HepG2 (cell line): ENCODE data around the gene ZNF281. TPM values are rescaled to one million over a fixed set of nuclear protein-coding genes. Genes with fewer than 3 reads are reported as not detected.

ENCODE experiments used
- ATAC-seq: fragments of 200-7000 bp; cut with Tn5 transposase; 3 replicates; pipeline ENCODE4 v1.9.1; 2020; ENCODE audit warnings: mild to moderate bottlenecking, moderate library complexity
- BruUV-seq: library from RNA; stranded (reverse); fragments of 400-500 nt; replicated peaks from 2 replicates; lab custom pipeline; 2021; lab: Mats Ljungman, UMichigan
- CTCF ChIA-PET: fragments of 300-600 bp; formaldehyde crosslinking; extraction: SDS; loops from one replicate; lab custom pipeline; 2021; ENCODE audit warnings: low total read pairs, inconsistent platforms, low intra/inter-chr PET ratio; lab: Yijun Ruan, JAX
- POLR2A ChIA-PET: fragments of 350-600 bp; sonication (Branson Sonifier 250); formaldehyde crosslinking; loops from one replicate; lab custom pipeline; 2020; ENCODE audit warnings: antibody characterized with exemption, inconsistent platforms; lab: Yijun Ruan, JAX
- DNase-seq: peaks from one replicate; pipeline ENCODE4 v3.0.0-alpha.2; 2015; ENCODE audit warnings: low spot score
- FAIRE-seq: peaks from 3 replicates; lab custom pipeline; 2011; peaks lifted over from hg19 to GRCh38; lab: Jason Lieb, UNC
- H2AFZ ChIP-seq: one replicate; pipeline ENCODE4 v1.6.1; 2011; ENCODE audit warnings: low read length, inconsistent platforms
- H3K27ac ChIP-seq: fragments of 300-600 bp; 3 replicates; pipeline ENCODE4 v1.8.0; 2011; ENCODE audit warnings: mixed run types, mild to moderate bottlenecking, mixed read lengths, low read length, inconsistent platforms; ENCODE audit not compliant: insufficient read depth; ENCODE audit errors: extremely low read length
- H3K27me3 ChIP-seq, 2 experiments: fragments of 200-600 bp in 1 of 2; 2 replicates in 1 of 2; 3 replicates in 1 of 2; pipeline versions ENCODE4 v1.6.0 to v1.8.0; 2011; ENCODE audit warnings: low read length in 2 of 2, mild to moderate bottlenecking in 2 of 2, moderate library complexity in 2 of 2, inconsistent platforms in 1 of 2; ENCODE audit not compliant: insufficient read depth in 2 of 2, control insufficient read depth in 1 of 2
- H3K36me3 ChIP-seq, 2 experiments: fragments of 200-600 bp in 1 of 2; replicated peaks in 1 of 2; 2 replicates in 1 of 2; 3 replicates in 1 of 2; pipeline versions ENCODE4 v1.5.1 to v1.8.0; 2011; ENCODE audit warnings: low read length in 2 of 2, inconsistent platforms in 1 of 2; ENCODE audit not compliant: insufficient read depth in 2 of 2, control insufficient read depth in 1 of 2
- H3K4me1 ChIP-seq: 2 replicates; pipeline ENCODE4 v1.5.1; 2012; ENCODE audit warnings: low read length, inconsistent platforms; ENCODE audit not compliant: insufficient read depth
- H3K4me2 ChIP-seq: 2 replicates; pipeline ENCODE4 v1.6.0; 2011; ENCODE audit warnings: low read depth, low read length, inconsistent platforms
- H3K4me3 ChIP-seq, 3 experiments: fragments of 200-600 bp in 1 of 3; sonication (generic), shearing (Covaris generic) in 1 of 3; replicated peaks in 1 of 3; 2 replicates each; pipeline ENCODE4 v1.5.1; 2011 to 2016; ENCODE audit warnings: low read length in 3 of 3, inconsistent platforms in 2 of 3, low read depth in 2 of 3, mild to moderate bottlenecking in 2 of 3, control low read depth in 1 of 3, mixed read lengths in 1 of 3; ENCODE audit not compliant: insufficient read depth in 1 of 3
- H3K79me2 ChIP-seq: one replicate; pipeline ENCODE4 v1.6.1; 2011; ENCODE audit warnings: low read length, inconsistent platforms; ENCODE audit not compliant: insufficient read depth
- H3K9ac ChIP-seq: 2 replicates; pipeline ENCODE4 v1.6.0; 2011; ENCODE audit warnings: mild to moderate bottlenecking, low read depth, low read length, inconsistent platforms; ENCODE audit not compliant: insufficient read depth
- H3K9me3 ChIP-seq: 2 replicates; pipeline ENCODE4 v1.5.1; 2012; ENCODE audit warnings: mild to moderate bottlenecking, low read length
- H4K20me1 ChIP-seq: 2 replicates; pipeline ENCODE4 v1.6.0; 2011; ENCODE audit warnings: inconsistent platforms, mild to moderate bottlenecking, low read length, moderate library complexity; ENCODE audit not compliant: insufficient read depth
- AHDC1 ChIP-seq: sonication (generic); formaldehyde crosslinking; IDR thresholded peaks from 2 replicates; pipeline ENCODE4 v1.5.1; 2020; ENCODE audit warnings: mild to moderate bottlenecking, missing genetic modification reagents, borderline replicate concordance
- ASH2L ChIP-seq: fragments of 300-600, 200-600 bp; sonication (generic); IDR thresholded peaks from 2 replicates; pipeline ENCODE4 v1.7.0; 2017; ENCODE audit warnings: low read depth, mild to moderate bottlenecking, moderate library complexity, mixed read lengths, low read length; ENCODE audit not compliant: insufficient read length
- CEBPG ChIP-seq: IDR thresholded peaks from 2 replicates; pipeline ENCODE4 v1.6.1; 2016
- DNMT1 ChIP-seq: sonication (generic); formaldehyde crosslinking; IDR thresholded peaks from 2 replicates; pipeline ENCODE4 v1.5.1; 2020; ENCODE audit warnings: mild to moderate bottlenecking, missing genetic modification reagents
- DNMT3B ChIP-seq: conservative IDR thresholded peaks from 2 replicates; pipeline ENCODE4 v1.6.1; 2016; ENCODE audit warnings: missing biosample characterization, control low read depth
- DR1 ChIP-seq: sonication (generic); formaldehyde crosslinking; IDR thresholded peaks from 2 replicates; pipeline ENCODE4 v1.8.0; 2021; ENCODE audit warnings: mild to moderate bottlenecking, missing genetic modification reagents, inconsistent platforms
- FOXO1 ChIP-seq: sonication (generic); formaldehyde crosslinking; IDR thresholded peaks from 2 replicates; pipeline ENCODE4 v1.4.0; 2020; ENCODE audit warnings: missing genetic modification reagents
- SPEN ChIP-seq: sonication (generic); formaldehyde crosslinking; IDR thresholded peaks from 2 replicates; pipeline ENCODE4 v1.5.1; 2020; ENCODE audit warnings: low read depth, mild to moderate bottlenecking, missing genetic modification reagents
- SSRP1 ChIP-seq: IDR thresholded peaks from 2 replicates; pipeline ENCODE4 v1.6.1; 2016; ENCODE audit warnings: control low read depth
- XRCC5 ChIP-seq: fragments of 200-400 bp; formaldehyde crosslinking; optimal IDR thresholded peaks from 2 replicates; pipeline ENCODE3; 2017; ENCODE audit warnings: mild to moderate bottlenecking, low read length
- ZC3H13 ChIP-seq: sonication (generic); formaldehyde crosslinking; IDR thresholded peaks from 2 replicates; pipeline ENCODE4 v1.8.1; 2023; ENCODE audit warnings: mild to moderate bottlenecking, missing genetic modification reagents, moderate library complexity
- ZMYM2 ChIP-seq: sonication (generic); formaldehyde crosslinking; IDR thresholded peaks from 2 replicates; pipeline ENCODE4 v1.8.0; 2022; ENCODE audit warnings: mild to moderate bottlenecking, missing genetic modification reagents
- ZNF251 ChIP-seq: sonication (generic); formaldehyde crosslinking; IDR thresholded peaks from 2 replicates; pipeline ENCODE4 v1.9.0; 2021; ENCODE audit warnings: mild to moderate bottlenecking, missing genetic modification reagents
- ZNF383 ChIP-seq: sonication (generic); formaldehyde crosslinking; IDR thresholded peaks from 2 replicates; pipeline ENCODE4 v1.4.0; 2020; ENCODE audit warnings: missing genetic modification reagents, mild to moderate bottlenecking, borderline replicate concordance
- ZNF460 ChIP-seq: sonication (generic); formaldehyde crosslinking; IDR thresholded peaks from 2 replicates; pipeline ENCODE4 v1.5.1; 2020; ENCODE audit warnings: missing genetic modification reagents, mild to moderate bottlenecking, borderline replicate concordance
- WGBS: methylation state at CpG from one replicate; pipeline ENCODE4 v1.1.6; 2017; ENCODE audit warnings: low lambda C conversion rate; 5-methylcytosine and 5-hydroxymethylcytosine counted together
- in situ Hi-C: cut with HindIII; loops from 2 replicates; pipeline ENCODE4 v1.10.0; 2017; ENCODE audit warnings: low pct_unique_long_range_greater_than_20kb; ENCODE audit not compliant: extremely low pct_ligation_motif_present
- intact Hi-C: fragments of 100-400 bp; cut with micrococcal nuclease; formaldehyde crosslinking; loops from one replicate; pipeline ENCODE4 v1.10.0; 2022; ENCODE audit not compliant: unreplicated experiment
- polyA plus RNA-seq, 8 experiments: library from polyadenylated mRNA; depleted of rRNA in 3 of 8; stranded (reverse) in 7 of 8; unstranded in 1 of 8; fragments of >200 nt; fragmentation: Illumina TruSeq in 4 of 8; extraction: Trizol in 4 of 8; gene quantifications; 2 replicates each; pipeline versions ENCODE4 v1.2.1 to v1.2.3, GENCODE V29; 2011 to 2016; ENCODE audit warnings: low read depth in 4 of 8, missing spikeins in 1 of 8, mixed read lengths in 1 of 8; ENCODE audit not compliant: insufficient read depth in 1 of 8
- total RNA-seq, 5 experiments: library from RNA; depleted of rRNA; stranded (reverse); fragments of >200 nt; fragmentation: Illumina TruSeq; extraction: Trizol; gene quantifications; 2 replicates each; pipeline ENCODE4 v1.2.3, GENCODE V29; 2016; ENCODE audit warnings: low read depth in 1 of 5
- TF ChIP-seq, protein P1 (sequence below): sonication (generic); formaldehyde crosslinking; IDR thresholded peaks from 2 replicates; pipeline ENCODE4 v1.4.0; 2020; ENCODE audit warnings: missing genetic modification reagents

ZNF281 gene
- total and polyA plus RNA-seq, 2 of the 13 experiments (the other 11 are each of a cell fraction or from before 2014, with no cell fraction given): 7.7 to 20.6 TPM

GRCh38 chr1:200406161-200406797 is 3.6 kb downstream of the ZNF281 start (continued):
- TF ChIP-seq AHDC1 (CRISPR knock-in tag): no peak
- TF ChIP-seq, protein P1, sequence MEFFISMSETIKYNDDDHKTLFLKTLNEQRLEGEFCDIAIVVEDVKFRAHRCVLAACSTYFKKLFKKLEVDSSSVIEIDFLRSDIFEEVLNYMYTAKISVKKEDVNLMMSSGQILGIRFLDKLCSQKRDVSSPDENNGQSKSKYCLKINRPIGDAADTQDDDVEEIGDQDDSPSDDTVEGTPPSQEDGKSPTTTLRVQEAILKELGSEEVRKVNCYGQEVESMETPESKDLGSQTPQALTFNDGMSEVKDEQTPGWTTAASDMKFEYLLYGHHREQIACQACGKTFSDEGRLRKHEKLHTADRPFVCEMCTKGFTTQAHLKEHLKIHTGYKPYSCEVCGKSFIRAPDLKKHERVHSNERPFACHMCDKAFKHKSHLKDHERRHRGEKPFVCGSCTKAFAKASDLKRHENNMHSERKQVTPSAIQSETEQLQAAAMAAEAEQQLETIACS (CRISPR knock-in tag): no peak
- no peak for TF ChIP-seq ZNF251 (CRISPR knock-in tag)

DNA sequence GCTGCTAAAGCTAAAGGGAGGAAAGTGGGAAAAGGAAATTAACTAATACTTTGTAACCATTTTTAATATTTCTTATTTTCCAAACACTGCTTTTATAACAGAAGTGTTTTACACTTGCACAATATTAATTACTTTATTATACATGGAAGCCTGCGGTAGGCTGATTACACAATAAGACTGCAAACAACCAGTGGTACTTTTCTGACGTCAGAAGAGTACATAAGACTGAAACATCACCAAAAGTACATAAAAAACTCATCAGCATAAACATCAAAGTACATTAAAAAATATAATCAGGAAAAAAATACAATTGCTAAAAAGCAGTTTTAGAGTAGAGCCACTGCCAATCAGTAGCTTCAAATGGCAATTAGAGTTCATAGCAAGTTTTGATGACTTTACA is 4.6 kb downstream of the ZNF281 start:
- CTCF ChIA-PET: no interaction called here
- intact Hi-C loops: loop anchor here (5.0 kb wide), 1 partner anchor 77 kb away; no protein-coding TSS in a partner anchor
- no peak overlapping the region for H3K27ac ChIP-seq
- H4K20me1 ChIP-seq: no peaks in the 10 kb centered on the region; the same call in 1 of the 2 replicates
- POLR2A ChIA-PET: interaction anchor here (0.9 to 1.1 kb wide), 2 partner anchors 25 to 33 kb away, joined by 3 to 4 read pairs; no protein-coding TSS in a partner anchor
- H3K36me3 ChIP-seq: peaks cover 1 to 6% of the 10 kb centered on the region in 2 experiments; a peak in 2 of 5 replicates
- WGBS: 11% methylated on average over 2 of the region's 2 CpGs
- DNase-seq (peak; percentile 32), ATAC-seq (no peak), FAIRE-seq (no peak)
- peaks cover 72% of the 10 kb centered on the region for H3K79me2 ChIP-seq
- no peak overlapping the region for H3K9ac ChIP-seq
- peak overlapping the region; percentile 7 to 44 (median 15); a peak in 3 of 6 replicates for H3K4me3 ChIP-seq
- no TSS peak for BruUV-seq
- no peaks in the 10 kb centered on the region for H3K27me3 ChIP-seq
- in situ Hi-C loops: no loop called here
- peak overlapping the region; percentile 88 for H3K4me2 ChIP-seq
- peaks cover 85% of the 10 kb centered on the region for H3K4me1 ChIP-seq
- H2AFZ ChIP-seq: no peak overlapping the region
- H3K9me3 ChIP-seq: no peaks in the 10 kb centered on the region
- no peak for TF ChIP-seq DR1 (CRISPR knock-in tag)
- no peak for TF ChIP-seq SSRP1 (CRISPR knock-in tag)
- no peak for TF ChIP-seq ASH2L
- peak; percentile 55 for TF ChIP-seq CEBPG (CRISPR knock-in tag)
- TF ChIP-seq ZNF383: no peak
- no peak for TF ChIP-seq FOXO1 (CRISPR knock-in tag)
- TF ChIP-seq SPEN (CRISPR knock-in tag): no peak
- no peak for TF ChIP-seq XRCC5
- no peak for TF ChIP-seq ZC3H13
- TF ChIP-seq DNMT3B (CRISPR knock-in tag): no peak
- no peak for TF ChIP-seq ZMYM2
- no peak for TF ChIP-seq ZNF460
- no peak for TF ChIP-seq DNMT1 (CRISPR knock-in tag)
